Transverse colon (tissue), 4 donors: ENCODE results near the gene GPM6B.

ENCODE experiments used
- EP300 ChIP-seq: sonication (generic); formaldehyde crosslinking; IDR thresholded peaks from one replicate; pipeline ENCODE4 v1.6.1; 2017; ENCODE audit warnings: antibody characterized with exemption, low read depth
- POLR2A ChIP-seq: fragments of 450-650 bp; IDR thresholded peaks from one replicate; pipeline ENCODE4 v1.6.1; 2016; ENCODE audit warnings: antibody characterized with exemption, mild to moderate bottlenecking, moderate library complexity
- POLR2AphosphoS5 ChIP-seq, 3 donors: sonication (generic); formaldehyde crosslinking; IDR thresholded peaks; one replicate each; pipeline ENCODE4 v1.6.1; 2016; ENCODE audit warnings: antibody characterized with exemption in 3 of 3
- TF ChIP-seq, protein P1 (sequence below), 5 experiments: fragments of 200-600 bp in 3 of 5; fragments of 450-650 bp in 2 of 5; sonication (generic) in 3 of 5; IDR thresholded peaks; 1 replicate in 2 of 5; 2 replicates in 3 of 5; pipeline ENCODE4 v1.5.1; 2016 to 2017; ENCODE audit warnings: antibody characterized with exemption in 5 of 5, inconsistent platforms in 3 of 5, mild to moderate bottlenecking in 2 of 5, moderate library complexity in 1 of 5

DNA sequence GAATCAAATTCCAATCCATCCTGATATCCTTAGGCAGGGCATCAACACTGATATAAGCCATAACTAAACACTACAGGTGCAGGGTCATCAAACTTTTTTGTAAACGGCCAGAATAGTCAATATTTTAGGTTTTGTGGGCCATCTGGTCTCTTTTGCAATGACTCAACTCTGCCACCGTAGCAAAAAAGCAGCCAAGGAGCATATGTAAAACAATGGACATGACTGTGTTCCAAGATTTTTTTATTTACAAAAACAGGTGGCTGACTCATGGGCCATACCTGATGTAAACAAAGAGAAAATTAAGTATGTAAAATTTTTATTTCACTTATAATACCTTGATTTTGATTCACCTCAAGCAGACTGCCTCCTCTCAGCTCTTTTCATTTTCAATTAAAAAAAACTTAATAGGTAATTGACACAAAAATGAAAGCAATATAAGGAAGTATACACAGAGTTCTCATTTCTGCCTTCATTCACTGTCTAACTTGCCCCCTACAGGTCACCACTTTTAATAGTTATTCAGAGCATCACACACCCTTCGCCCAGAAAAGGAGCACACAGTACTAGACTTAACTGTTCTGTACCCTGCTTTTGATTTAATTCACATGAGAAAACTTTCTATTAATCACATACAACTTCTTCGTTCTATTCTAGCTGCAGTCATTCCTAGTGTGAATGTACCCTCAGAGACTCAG, 35.3 kb upstream of the GPM6B start:
- TF ChIP-seq, protein P1, sequence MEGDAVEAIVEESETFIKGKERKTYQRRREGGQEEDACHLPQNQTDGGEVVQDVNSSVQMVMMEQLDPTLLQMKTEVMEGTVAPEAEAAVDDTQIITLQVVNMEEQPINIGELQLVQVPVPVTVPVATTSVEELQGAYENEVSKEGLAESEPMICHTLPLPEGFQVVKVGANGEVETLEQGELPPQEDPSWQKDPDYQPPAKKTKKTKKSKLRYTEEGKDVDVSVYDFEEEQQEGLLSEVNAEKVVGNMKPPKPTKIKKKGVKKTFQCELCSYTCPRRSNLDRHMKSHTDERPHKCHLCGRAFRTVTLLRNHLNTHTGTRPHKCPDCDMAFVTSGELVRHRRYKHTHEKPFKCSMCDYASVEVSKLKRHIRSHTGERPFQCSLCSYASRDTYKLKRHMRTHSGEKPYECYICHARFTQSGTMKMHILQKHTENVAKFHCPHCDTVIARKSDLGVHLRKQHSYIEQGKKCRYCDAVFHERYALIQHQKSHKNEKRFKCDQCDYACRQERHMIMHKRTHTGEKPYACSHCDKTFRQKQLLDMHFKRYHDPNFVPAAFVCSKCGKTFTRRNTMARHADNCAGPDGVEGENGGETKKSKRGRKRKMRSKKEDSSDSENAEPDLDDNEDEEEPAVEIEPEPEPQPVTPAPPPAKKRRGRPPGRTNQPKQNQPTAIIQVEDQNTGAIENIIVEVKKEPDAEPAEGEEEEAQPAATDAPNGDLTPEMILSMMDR (IDR thresholded peaks at IDR 0.05): no peak
- TF ChIP-seq POLR2A (no peak), EP300 (no peak), POLR2AphosphoS5 (IDR thresholded peaks at IDR 0.05) (no peak)
